ENCODE data around the gene CHIT1. TPM values are rescaled to one million over a fixed set of nuclear protein-coding genes. Genes with fewer than 3 reads are reported as not detected.

Gene CHIT1
- total RNA-seq, 1 donor from 2014 or later: 0.70 TPM

DNA sequence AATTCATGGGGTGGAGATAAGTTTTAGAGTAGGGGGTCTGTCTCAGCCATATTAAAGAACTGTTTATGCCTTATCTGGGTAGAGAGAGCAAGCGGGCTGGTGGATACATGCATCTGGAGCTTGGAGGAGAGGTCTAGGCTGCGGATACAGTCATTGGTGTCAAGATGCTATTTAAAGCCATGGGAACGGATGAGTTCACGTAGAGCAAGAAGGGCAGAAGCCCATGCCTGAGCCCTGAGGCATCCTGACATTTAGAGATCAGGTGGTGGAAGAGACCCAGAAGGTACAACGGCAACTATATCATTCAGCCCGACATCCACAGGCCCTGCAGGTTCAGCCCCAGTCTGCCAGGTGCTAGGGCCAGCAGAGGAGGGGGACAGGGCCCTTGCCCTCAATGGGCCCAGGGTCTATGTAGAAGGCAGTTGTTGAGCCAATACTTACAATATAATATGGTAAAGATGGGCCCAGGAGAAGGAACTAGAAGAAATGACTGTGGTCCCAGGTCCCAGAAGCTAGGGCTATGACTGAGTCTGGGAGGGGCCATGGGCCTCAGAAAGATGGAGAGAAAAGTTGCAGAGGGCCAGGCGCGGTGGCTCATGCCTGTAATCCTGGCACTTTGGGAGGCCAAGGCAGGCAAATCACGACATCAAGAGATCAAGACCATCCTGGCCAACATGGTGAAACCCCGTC is 27.8 kb downstream of the CHIT1 start:
- no peaks in the 10 kb centered on the region for H3K9me3 Mint-ChIP-seq
- H3K27me3 Mint-ChIP-seq: peaks cover 19% of the 10 kb centered on the region
- intact Hi-C loops (cut with micrococcal nuclease): no loop called here
- no peak overlapping the region for H3K27ac Mint-ChIP-seq
- no peak for DNase-seq
- H3K4me1 Mint-ChIP-seq: no peaks in the 10 kb centered on the region
- H3K36me3 Mint-ChIP-seq (ENCODE audit: low read depth): no peaks in the 10 kb centered on the region
- H3K4me3 Mint-ChIP-seq: no peak overlapping the region

DNA sequence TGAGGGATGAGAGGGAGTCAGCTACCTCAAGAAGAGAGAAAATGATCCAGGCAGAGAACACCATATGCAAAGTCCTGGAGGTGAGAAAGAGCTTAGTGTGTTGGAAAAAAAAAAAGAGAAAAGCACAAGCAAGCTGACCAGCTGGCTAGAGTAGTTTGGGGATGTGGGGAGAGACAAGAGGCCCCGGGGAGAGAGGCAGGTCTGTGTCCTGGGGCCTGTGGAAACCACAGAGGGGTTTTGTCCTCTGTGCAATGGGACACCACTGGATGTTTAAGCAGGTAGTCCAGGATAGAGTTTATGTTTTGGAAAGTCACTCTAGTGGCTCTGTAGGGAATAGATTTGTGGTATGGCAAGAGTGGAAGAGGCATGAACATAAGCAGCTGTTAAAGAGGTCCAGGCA is 28.6 kb downstream of the CHIT1 start:
- Mint-ChIP-seq H3K36me3 (ENCODE audit: low read depth) (no peaks in the 10 kb centered on the region), H3K27me3 (peaks cover 19% of the 10 kb centered on the region), H3K4me3 (no peak overlapping the region), H3K27ac (no peak overlapping the region), H3K9me3 (no peaks in the 10 kb centered on the region), H3K4me1 (no peaks in the 10 kb centered on the region)
- no peak for DNase-seq
- intact Hi-C loops (cut with micrococcal nuclease): no loop called here

DNA sequence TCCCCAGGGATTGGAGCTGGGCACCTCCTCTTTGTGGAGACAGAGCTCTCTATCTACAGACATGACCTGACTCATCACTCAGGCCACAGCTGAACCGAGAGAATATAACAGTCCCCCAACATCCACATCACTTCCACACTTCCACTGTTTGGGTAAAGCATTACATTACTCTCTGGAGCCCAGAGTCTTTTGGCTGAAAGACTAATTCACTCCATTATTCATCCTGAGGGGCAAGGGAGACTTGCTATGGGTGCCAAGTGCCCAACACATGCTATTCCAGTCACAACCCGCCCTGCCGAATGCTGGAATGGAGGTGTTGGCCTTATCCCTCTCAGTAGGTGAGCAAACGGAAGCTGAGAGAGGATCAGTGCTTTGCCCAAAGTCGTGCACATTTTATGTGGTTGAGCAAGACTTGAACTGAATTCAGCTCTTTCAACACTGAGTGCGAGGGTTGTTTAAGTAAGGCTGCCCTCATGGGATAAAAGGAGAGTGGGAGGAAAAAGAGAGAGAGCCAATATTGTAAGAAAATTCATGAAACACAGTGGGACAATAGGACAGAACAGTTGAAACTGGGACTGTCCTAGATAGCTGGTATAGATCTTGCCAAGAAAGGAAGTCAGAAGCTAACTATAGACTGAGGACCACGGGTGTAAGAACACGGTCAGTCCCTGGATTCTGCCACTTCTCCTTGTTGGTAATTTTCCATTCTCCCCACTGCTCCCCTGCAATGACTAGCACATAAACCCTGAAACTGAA is 29.5 kb downstream of the CHIT1 start:
- Mint-ChIP-seq H3K36me3 (ENCODE audit: low read depth) (no peaks in the 10 kb centered on the region), H3K27ac (no peak overlapping the region), H3K9me3 (no peaks in the 10 kb centered on the region), H3K4me1 (no peaks in the 10 kb centered on the region), H3K27me3 (peaks cover 24% of the 10 kb centered on the region), H3K4me3 (no peak overlapping the region)
- intact Hi-C loops (cut with micrococcal nuclease): no loop called here
- DNase-seq: no peak

DNA sequence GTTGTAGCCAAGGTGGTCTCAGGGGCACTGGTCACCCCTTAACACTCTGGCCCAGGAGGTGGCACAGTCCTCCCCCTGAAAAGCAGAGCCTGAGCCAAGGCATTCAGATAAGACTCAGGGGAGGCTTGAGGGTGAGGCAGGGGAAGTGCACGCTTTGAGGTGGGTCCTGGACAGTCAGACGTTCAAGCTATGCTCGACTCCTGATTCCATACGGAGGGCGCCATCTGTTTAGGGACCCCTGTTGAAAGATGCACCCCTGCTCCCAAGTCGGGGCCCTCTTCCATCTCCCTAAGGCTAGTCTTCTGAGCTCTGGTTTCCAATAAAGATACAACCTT is 30.0 kb downstream of the CHIT1 start:
- Mint-ChIP-seq H3K36me3 (ENCODE audit: low read depth) (no peaks in the 10 kb centered on the region), H3K4me3 (no peak overlapping the region), H3K9me3 (no peaks in the 10 kb centered on the region), H3K27ac (no peak overlapping the region), H3K4me1 (no peaks in the 10 kb centered on the region), H3K27me3 (peaks cover 24% of the 10 kb centered on the region)
- no peak for DNase-seq
- intact Hi-C loops (cut with micrococcal nuclease): no loop called here

DNA sequence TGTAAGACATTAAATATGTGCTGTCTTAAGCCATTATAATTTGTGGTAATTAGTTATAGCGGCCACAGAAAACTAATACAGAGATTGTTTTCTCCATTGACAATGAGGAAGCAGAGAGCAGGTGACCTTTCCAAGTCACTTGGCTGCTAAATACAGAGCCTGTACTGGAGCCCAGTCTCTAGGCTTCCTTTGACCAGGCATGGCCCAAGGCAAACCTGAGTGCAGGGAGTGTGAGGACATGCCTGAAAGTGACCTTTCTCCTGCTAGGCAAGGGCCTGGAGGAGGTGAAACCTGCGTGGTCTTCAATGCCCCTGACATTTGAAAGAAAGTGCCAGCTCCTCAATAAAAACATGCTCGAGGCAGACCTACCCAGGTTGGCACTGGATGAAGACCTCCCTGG is 30.5 kb downstream of the CHIT1 start:
- no peaks in the 10 kb centered on the region for H3K9me3 Mint-ChIP-seq
- no peak for DNase-seq
- H3K27me3 Mint-ChIP-seq: peaks cover 24% of the 10 kb centered on the region
- no peaks in the 10 kb centered on the region for H3K36me3 Mint-ChIP-seq (ENCODE audit: low read depth)
- H3K4me3 Mint-ChIP-seq: no peak overlapping the region
- no peaks in the 10 kb centered on the region for H3K4me1 Mint-ChIP-seq
- intact Hi-C loops (cut with micrococcal nuclease): no loop called here
- H3K27ac Mint-ChIP-seq: no peak overlapping the region

DNA sequence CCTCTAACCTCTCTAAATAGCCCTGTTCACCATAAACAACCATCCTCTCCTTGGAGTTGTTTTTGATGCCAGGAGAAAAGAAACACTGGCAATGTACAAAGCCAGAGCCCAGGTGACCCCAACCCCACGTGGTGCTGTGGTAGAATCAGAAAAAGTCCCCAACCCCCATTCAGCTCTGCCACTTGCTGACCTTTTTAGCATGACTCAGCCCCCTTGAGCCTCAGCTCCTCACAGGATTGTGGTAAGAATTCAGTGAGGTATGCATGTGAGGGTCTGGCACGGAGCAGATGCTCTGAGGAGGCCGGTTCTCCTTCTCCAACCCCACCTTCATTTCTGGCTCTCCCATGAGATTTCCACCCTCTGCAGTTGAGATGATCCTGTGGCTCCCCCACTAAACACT is 31.8 kb downstream of the CHIT1 start:
- no peaks in the 10 kb centered on the region for H3K4me1 Mint-ChIP-seq
- no peaks in the 10 kb centered on the region for H3K9me3 Mint-ChIP-seq
- no peak overlapping the region for H3K27ac Mint-ChIP-seq
- peaks cover 18% of the 10 kb centered on the region for H3K27me3 Mint-ChIP-seq
- H3K4me3 Mint-ChIP-seq: no peak overlapping the region
- H3K36me3 Mint-ChIP-seq (ENCODE audit: low read depth): no peaks in the 10 kb centered on the region
- no peak for DNase-seq
- intact Hi-C loops (cut with micrococcal nuclease): no loop called here

DNA sequence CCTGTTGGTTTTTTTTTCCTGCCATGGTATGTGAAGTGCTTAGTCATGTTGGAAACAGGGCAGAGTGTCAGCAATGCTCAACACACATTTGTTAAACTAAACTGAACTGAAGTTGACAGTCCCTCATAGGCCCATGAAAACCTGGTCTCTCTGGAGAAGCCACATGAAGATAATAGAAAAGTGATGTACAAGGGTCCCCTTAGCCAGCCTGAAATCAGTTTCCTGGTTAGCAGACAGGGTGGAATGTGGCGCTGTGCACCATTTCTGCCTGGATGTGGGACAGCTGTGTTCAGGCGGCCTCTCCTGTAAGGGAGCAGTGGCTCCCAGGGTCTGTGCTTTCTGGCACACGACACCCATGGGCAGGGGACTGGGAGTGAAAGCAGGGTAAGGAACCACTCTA is 33.1 kb downstream of the CHIT1 start:
- Mint-ChIP-seq H3K4me3 (no peak overlapping the region), H3K27ac (no peak overlapping the region), H3K4me1 (no peaks in the 10 kb centered on the region), H3K9me3 (no peaks in the 10 kb centered on the region), H3K36me3 (ENCODE audit: low read depth) (no peaks in the 10 kb centered on the region), H3K27me3 (peaks cover 18% of the 10 kb centered on the region)
- DNase-seq: no peak
- intact Hi-C loops (cut with micrococcal nuclease): no loop called here

DNA sequence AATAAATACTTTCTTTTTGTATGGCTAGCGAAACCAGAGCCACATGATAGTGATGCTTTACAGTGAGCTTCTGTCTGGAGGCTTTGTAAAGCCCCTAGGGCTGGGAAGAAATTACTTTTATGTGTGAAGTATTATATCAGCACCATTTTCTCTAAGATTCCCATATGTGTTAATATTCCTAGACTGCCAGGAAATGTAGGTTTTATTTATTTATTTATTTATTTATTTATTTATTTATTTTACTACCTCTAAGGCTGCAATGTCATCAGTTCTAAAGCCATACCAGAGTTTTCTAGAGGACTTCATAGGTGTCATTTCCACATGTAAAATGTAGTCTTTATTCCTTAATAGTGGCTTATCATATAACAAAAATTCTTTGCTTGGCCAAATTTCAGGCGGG is 38.5 kb downstream of the CHIT1 start:
- Mint-ChIP-seq H3K4me1 (no peaks in the 10 kb centered on the region), H3K4me3 (no peak overlapping the region), H3K36me3 (ENCODE audit: low read depth) (no peaks in the 10 kb centered on the region), H3K9me3 (no peaks in the 10 kb centered on the region), H3K27me3 (peaks cover 28% of the 10 kb centered on the region), H3K27ac (no peak overlapping the region)
- intact Hi-C loops (cut with micrococcal nuclease): no loop called here
- DNase-seq: no peak

DNA sequence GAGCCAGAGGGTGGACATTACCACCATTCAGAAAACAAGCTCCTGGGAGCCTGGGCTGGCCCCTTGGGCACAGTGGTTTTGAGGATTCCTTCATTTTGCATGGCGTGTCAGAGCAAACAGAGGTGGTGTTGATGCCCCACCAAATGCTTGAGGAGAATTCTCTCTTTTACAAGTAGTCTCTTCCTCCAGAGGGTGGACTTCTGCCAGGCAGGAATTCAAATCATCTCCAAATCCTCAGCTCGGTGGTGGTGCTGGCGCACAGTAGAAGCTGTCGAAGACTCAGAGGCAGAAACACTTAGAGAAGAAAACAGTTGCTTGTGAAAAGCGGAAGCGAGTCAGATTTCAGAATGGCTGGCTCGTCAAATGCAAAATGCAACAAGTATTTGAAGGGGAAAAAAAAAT is 39.5 kb downstream of the CHIT1 start:
- Mint-ChIP-seq H3K4me3 (no peak overlapping the region), H3K27ac (no peak overlapping the region), H3K27me3 (peaks cover 23% of the 10 kb centered on the region), H3K4me1 (no peaks in the 10 kb centered on the region), H3K9me3 (no peaks in the 10 kb centered on the region), H3K36me3 (ENCODE audit: low read depth) (no peaks in the 10 kb centered on the region)
- intact Hi-C loops (cut with micrococcal nuclease): no loop called here
- no peak for DNase-seq

DNA sequence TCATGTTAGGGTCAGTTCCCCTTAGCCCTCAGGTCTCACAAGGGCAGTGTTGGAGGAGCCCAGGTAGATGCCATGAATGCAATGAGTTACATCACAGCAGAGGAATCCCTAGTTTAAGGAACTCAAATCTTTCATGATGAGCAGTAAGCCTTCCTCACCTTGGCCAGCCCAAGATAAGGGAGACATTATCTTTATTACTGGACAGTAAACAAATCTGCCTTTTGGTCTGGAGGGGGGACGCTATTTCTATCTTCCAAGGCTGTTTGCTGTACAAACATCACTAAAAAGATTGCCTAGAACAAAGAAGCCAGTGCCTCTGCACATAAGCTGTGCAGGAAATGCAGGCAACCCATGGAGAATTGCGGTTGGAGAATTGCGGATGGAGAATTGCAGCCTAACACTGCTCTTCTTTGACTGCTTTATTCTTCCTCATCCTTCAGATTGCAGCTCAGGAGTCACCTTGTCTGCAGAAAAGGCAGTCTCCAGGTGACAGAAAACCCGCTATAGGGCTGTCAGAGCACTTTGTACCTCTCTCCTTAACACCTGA is 40.7 kb downstream of the CHIT1 start:
- no peaks in the 10 kb centered on the region for H3K9me3 Mint-ChIP-seq
- no peak for DNase-seq
- peaks cover 23% of the 10 kb centered on the region for H3K27me3 Mint-ChIP-seq
- intact Hi-C loops (cut with micrococcal nuclease): no loop called here
- H3K4me1 Mint-ChIP-seq: no peaks in the 10 kb centered on the region
- no peak overlapping the region for H3K27ac Mint-ChIP-seq
- no peaks in the 10 kb centered on the region for H3K36me3 Mint-ChIP-seq (ENCODE audit: low read depth)
- no peak overlapping the region for H3K4me3 Mint-ChIP-seq

DNA sequence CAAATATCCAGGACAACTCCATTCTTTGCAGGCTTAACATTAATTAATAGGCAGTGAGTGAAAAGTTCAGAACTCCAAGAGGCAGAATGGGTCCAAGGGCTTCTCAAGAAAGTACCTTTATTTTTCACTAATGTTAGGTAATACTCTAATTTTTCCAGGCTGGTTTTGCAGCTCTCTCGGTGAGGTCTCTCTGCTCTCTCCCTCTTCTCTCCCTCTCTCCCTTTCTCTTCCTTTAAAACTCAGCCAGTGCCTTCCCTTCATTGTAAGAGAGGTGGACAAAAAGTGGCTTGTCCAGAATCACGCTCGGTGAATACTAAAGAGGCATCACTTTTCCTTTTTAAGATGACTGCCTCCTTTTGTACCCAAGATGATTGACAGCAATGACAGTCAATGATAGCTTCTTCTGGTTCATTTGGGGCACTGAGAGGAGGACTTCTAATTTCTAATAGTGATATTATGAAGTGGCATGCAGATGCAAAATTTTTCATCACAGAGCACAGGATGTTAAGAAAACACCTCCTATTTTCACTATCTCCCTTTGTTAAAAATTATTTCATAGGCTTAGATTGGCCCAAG is 41.7 kb downstream of the CHIT1 start:
- no peak for DNase-seq
- no peaks in the 10 kb centered on the region for H3K4me1 Mint-ChIP-seq
- intact Hi-C loops (cut with micrococcal nuclease): no loop called here
- H3K4me3 Mint-ChIP-seq: no peak overlapping the region
- no peaks in the 10 kb centered on the region for H3K9me3 Mint-ChIP-seq
- H3K36me3 Mint-ChIP-seq (ENCODE audit: low read depth): no peaks in the 10 kb centered on the region
- H3K27ac Mint-ChIP-seq: no peak overlapping the region
- peaks cover 23% of the 10 kb centered on the region for H3K27me3 Mint-ChIP-seq

DNA sequence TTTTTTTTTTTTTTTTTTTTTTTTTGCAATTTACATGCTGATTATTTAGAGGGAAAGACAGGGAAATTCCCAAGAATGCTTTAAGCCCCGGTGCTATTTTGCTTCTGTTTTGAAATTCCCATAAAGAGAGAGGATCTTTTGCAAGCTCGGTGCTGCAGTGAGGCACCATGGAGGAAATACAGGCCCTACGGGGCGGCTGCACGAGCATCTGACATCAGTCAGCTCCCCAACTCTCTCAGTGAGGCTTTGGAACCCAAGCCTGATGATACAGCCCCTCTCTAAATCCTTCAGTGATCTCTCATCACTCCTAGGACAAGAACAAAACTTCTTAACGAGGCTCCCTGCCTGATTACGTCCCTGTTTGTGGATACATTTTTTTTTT is 42.2 kb downstream of the CHIT1 start:
- H3K4me3 Mint-ChIP-seq: no peak overlapping the region
- DNase-seq: no peak
- no peaks in the 10 kb centered on the region for H3K36me3 Mint-ChIP-seq (ENCODE audit: low read depth)
- H3K9me3 Mint-ChIP-seq: no peaks in the 10 kb centered on the region
- intact Hi-C loops (cut with micrococcal nuclease): no loop called here
- no peak overlapping the region for H3K27ac Mint-ChIP-seq
- H3K27me3 Mint-ChIP-seq: peaks cover 23% of the 10 kb centered on the region
- no peaks in the 10 kb centered on the region for H3K4me1 Mint-ChIP-seq

DNA sequence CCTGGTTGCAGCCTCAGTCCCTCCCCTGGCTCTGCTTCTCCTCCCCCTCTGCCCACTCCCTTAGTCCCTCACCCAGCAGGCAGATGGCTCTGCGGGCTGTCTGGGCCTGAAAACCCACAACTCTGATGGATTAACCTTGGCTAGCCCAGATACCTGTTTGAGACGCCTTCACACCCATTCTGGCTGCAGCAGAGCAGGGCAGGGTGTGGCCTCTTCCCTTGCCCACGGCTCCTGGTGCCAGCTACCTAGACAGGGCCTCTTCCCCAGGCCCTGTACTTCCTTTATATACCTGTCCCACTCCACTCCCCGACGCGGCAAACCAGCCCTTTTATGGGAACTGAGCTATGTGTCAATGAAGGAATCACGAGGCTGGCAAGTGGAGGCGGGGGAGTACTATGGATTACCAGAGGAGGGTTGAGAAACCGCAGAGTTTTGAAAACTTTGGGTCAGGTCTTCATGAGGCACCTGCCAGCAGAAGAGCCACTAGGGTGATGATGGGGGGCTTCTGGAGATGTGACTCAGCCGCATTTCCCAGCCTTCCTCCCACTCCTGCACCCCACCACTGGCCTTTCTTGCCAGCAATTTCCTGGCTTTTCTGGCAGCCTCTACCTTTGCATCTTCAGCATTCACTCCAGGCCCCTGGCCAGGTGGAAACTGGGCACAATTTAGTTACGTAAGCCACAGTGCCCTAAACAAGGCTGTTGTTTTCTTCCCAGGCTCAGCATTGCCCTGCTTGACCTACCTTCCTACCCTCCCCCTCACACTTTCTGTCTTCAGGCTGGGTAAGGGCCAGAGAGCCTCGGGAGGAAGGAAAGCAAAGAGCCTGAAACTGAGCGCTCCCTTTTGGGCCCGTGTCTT is 42.8 kb downstream of the CHIT1 start, which contains the start of gene CHI3L1:
Gene CHI3L1 (minus strand): TSS at position 259 of the 858 bp plus-strand sequence. CDS start 81 bp downstream, at position 178.
- no peak for DNase-seq
- Mint-ChIP-seq H3K9me3 (no peaks in the 10 kb centered on the region), H3K36me3 (ENCODE audit: low read depth) (no peaks in the 10 kb centered on the region), H3K27me3 (peaks cover 23% of the 10 kb centered on the region), H3K27ac (no peak within 1 kb of the TSS), H3K4me1 (no peaks in the 10 kb centered on the region), H3K4me3 (no peak within 1 kb of the TSS)
- intact Hi-C loops (cut with micrococcal nuclease): no loop called here

DNA sequence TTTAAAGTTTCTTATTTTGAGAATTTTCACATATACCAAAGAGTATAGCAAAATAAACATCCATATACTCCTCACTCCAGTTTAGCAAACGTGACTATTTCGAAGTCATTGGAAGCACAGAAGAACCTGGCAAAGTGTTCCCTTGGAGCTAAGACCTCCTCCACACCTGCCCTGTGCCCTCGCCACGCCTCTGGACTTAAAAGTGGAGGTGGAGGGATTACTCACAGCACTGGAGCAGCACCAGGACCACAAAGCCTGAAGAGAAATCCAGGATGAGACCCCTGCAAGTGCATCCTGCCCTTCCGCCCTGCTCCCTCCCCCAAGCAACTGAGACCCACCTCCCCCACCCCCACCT is 43.4 kb downstream of the CHIT1 start:
- Mint-ChIP-seq H3K4me3 (no peak overlapping the region), H3K27me3 (peaks cover 21% of the 10 kb centered on the region), H3K36me3 (ENCODE audit: low read depth) (no peaks in the 10 kb centered on the region), H3K27ac (no peak overlapping the region), H3K9me3 (no peaks in the 10 kb centered on the region), H3K4me1 (no peaks in the 10 kb centered on the region)
- intact Hi-C loops (cut with micrococcal nuclease): no loop called here
- DNase-seq: no peak
